Measurements from ENCODE around the gene GPR139. TPM values are rescaled to one million over a fixed set of nuclear protein-coding genes. Genes with fewer than 3 reads are reported as not detected.

GPR139 gene
- polyA plus RNA-seq (2011; rRNA removed) (not detected in 2 replicates), polyA minus RNA-seq (2011; rRNA and poly(A)+ RNA removed) (not detected in 2 replicates)

GRCh38 chr16:20073203-20074098, at the start of gene GPR139:
Gene GPR139 (minus strand): TSS chr16:20073890. CDS start chr16:20073616, 274 bp downstream.
- peaks cover 11% of the 10 kb centered on the region; the same call in 1 of the 2 replicates for H3K9me3 ChIP-seq (ENCODE audit: control insufficient read depth, insufficient read depth, low read length)
- ChIA-PET POLR2A (no interaction called here), CTCF (no interaction called here)
- DNase-seq (ENCODE audit: low read depth, low spot score), result no peak
- H3K27ac ChIP-seq (ENCODE audit: low read depth, low read length), result no peak within 1 kb of the TSS
- no peak within 1 kb of the TSS for H3K4me3 ChIP-seq (ENCODE audit: low read depth, low read length)
- no peaks in the 10 kb centered on the region for H3K27me3 ChIP-seq (ENCODE audit: control insufficient read depth, insufficient read depth, low read length)
- no peak for TF ChIP-seq CTCF (IDR thresholded peaks at IDR 0.05; ENCODE audit: low read depth, low read length)

GRCh38 chr16:20122011-20122410, 48.3 kb upstream of the GPR139 start:
- TF ChIP-seq CTCF (IDR thresholded peaks at IDR 0.05; ENCODE audit: low read depth, low read length), result no peak
- no peaks in the 10 kb centered on the region for H3K27me3 ChIP-seq (ENCODE audit: control insufficient read depth, insufficient read depth, low read length)

GRCh38 chr16:20114356-20114755, 40.7 kb upstream of the GPR139 start:
- no peak for TF ChIP-seq CTCF (IDR thresholded peaks at IDR 0.05; ENCODE audit: low read depth, low read length)
- DNase-seq (ENCODE audit: low read depth, low spot score), result no peak
- H3K4me3 ChIP-seq (ENCODE audit: low read depth, low read length), result no peak overlapping the region
- no peak overlapping the region for H3K27ac ChIP-seq (ENCODE audit: low read depth, low read length)
- H3K9me3 ChIP-seq (ENCODE audit: control insufficient read depth, insufficient read depth, low read length), result peaks cover 10% of the 10 kb centered on the region; the same call in 1 of the 2 replicates
- H3K27me3 ChIP-seq (ENCODE audit: control insufficient read depth, insufficient read depth, low read length), result no peaks in the 10 kb centered on the region
- ChIA-PET CTCF (no interaction called here), POLR2A (no interaction called here)

More at GRCh38 chr16:20122011-20122410, 48.3 kb upstream of the GPR139 start:
- DNase-seq (ENCODE audit: low read depth, low spot score), result no peak
- H3K4me3 ChIP-seq (ENCODE audit: low read depth, low read length), result no peak overlapping the region
- ChIA-PET CTCF (no interaction called here), POLR2A (no interaction called here)
- peaks cover 25% of the 10 kb centered on the region for H3K9me3 ChIP-seq (ENCODE audit: control insufficient read depth, insufficient read depth, low read length)
- no peak overlapping the region for H3K27ac ChIP-seq (ENCODE audit: low read depth, low read length)

- TF ChIP-seq CTCF (IDR thresholded peaks at IDR 0.05; ENCODE audit: low read depth, low read length), result no peak
- DNase-seq (ENCODE audit: low read depth, low spot score), result no peak
- ChIA-PET CTCF (no interaction called here), POLR2A (no interaction called here)
- no peak overlapping the region for H3K27ac ChIP-seq (ENCODE audit: low read depth, low read length)
- no peaks in the 10 kb centered on the region for H3K27me3 ChIP-seq (ENCODE audit: control insufficient read depth, insufficient read depth, low read length)
- no peak overlapping the region for H3K4me3 ChIP-seq (ENCODE audit: low read depth, low read length)
- peaks cover 10% of the 10 kb centered on the region; the same call in 1 of the 2 replicates for H3K9me3 ChIP-seq (ENCODE audit: control insufficient read depth, insufficient read depth, low read length)
Observed at GRCh38 chr16:20111143-20111542, 37.5 kb upstream of the GPR139 start.

GRCh38 chr16:20107083-20107482, 33.4 kb upstream of the GPR139 start:
- no peaks in the 10 kb centered on the region; the same call in 1 of the 2 replicates for H3K9me3 ChIP-seq (ENCODE audit: control insufficient read depth, insufficient read depth, low read length)
- no peaks in the 10 kb centered on the region for H3K27me3 ChIP-seq (ENCODE audit: control insufficient read depth, insufficient read depth, low read length)
- no peak for DNase-seq (ENCODE audit: low read depth, low spot score)
- TF ChIP-seq CTCF (IDR thresholded peaks at IDR 0.05; ENCODE audit: low read depth, low read length), result no peak
- POLR2A ChIA-PET, result no interaction called here
- CTCF ChIA-PET, result no interaction called here
- no peak overlapping the region for H3K4me3 ChIP-seq (ENCODE audit: low read depth, low read length)
- no peak overlapping the region for H3K27ac ChIP-seq (ENCODE audit: low read depth, low read length)
